GM12864 (cell line): ENCODE results near the gene GSE1.

ENCODE experiments used
- DNase-seq: peaks from one replicate; pipeline ENCODE4 v3.0.0-alpha.2; 2011; ENCODE audit warnings: low read depth
- H3K4me3 ChIP-seq: 2 replicates; pipeline ENCODE4 v1.5.1; 2011; ENCODE audit warnings: mild to moderate bottlenecking, low read depth, low read length, control low read depth
- CTCF ChIP-seq: IDR thresholded peaks from 2 replicates; pipeline ENCODE4 v1.5.1; 2011; ENCODE audit warnings: low read depth, mild to moderate bottlenecking, moderate library complexity, low read length, control low read depth, inconsistent platforms; ENCODE audit errors: missing control alignments

GSE1 gene

GRCh38 chr16:85604145-85604705, 8.9 kb upstream of the GSE1 start:
- no peak for DNase-seq
- TF ChIP-seq CTCF, result no peak
- no peak overlapping the region for H3K4me3 ChIP-seq

GRCh38 chr16:85605051-85605911, 7.8 kb upstream of the GSE1 start:
- no peak for TF ChIP-seq CTCF
- DNase-seq, result no peak

GRCh38 chr16:85605912-85606841, 6.9 kb upstream of the GSE1 start:
- no peak for TF ChIP-seq CTCF
- H3K4me3 ChIP-seq, result no peak overlapping the region
- no peak for DNase-seq

More at GRCh38 chr16:85605051-85605911, 7.8 kb upstream of the GSE1 start:
- no peak overlapping the region for H3K4me3 ChIP-seq

- TF ChIP-seq CTCF, result no peak
- no peak overlapping the region for H3K4me3 ChIP-seq
- DNase-seq, result no peak
Measured at GRCh38 chr16:85606904-85607303, 6.2 kb upstream of the GSE1 start.

- TF ChIP-seq CTCF, result no peak
- H3K4me3 ChIP-seq, result no peak overlapping the region
- no peak for DNase-seq
Measured at GRCh38 chr16:85607321-85607765, 5.8 kb upstream of the GSE1 start.

- no peak overlapping the region for H3K4me3 ChIP-seq
- no peak for DNase-seq
- no peak for TF ChIP-seq CTCF
Measured at GRCh38 chr16:85607796-85608514, 5.2 kb upstream of the GSE1 start.
